Mesenchymal stem cell (in vitro differentiated cells and primary cell): ENCODE measurements around the gene OSTM1.

Source experiments
- DNase-seq: peaks from one replicate; pipeline ENCODE4 v3.0.0-alpha.2; 2013
- H2AFZ ChIP-seq: one replicate; pipeline ENCODE4 v1.6.1; 2013; ENCODE audit warnings: low read depth, mild to moderate bottlenecking, control low read depth, inconsistent platforms, low read length, moderate library complexity
- H2AK5ac ChIP-seq: 2 replicates; pipeline ENCODE4 v1.6.1; 2013; ENCODE audit warnings: low read length, moderate library complexity, mild to moderate bottlenecking, inconsistent platforms; ENCODE audit not compliant: severe bottlenecking
- H2BK120ac ChIP-seq: one replicate; pipeline ENCODE4 v1.6.1; 2013; ENCODE audit warnings: low read depth, mild to moderate bottlenecking, inconsistent platforms, low read length, moderate library complexity
- H2BK12ac ChIP-seq, 2 experiments: one replicate each; pipeline ENCODE4 v1.6.1; 2013; ENCODE audit warnings: inconsistent platforms in 2 of 2, low read length in 2 of 2, mild to moderate bottlenecking in 2 of 2, moderate library complexity in 2 of 2, control low read depth in 1 of 2
- H2BK15ac ChIP-seq: one replicate; pipeline ENCODE4 v1.6.1; 2013; ENCODE audit warnings: mild to moderate bottlenecking, low read depth, inconsistent platforms; ENCODE audit not compliant: poor library complexity, severe bottlenecking
- H2BK5ac ChIP-seq: 2 replicates; pipeline ENCODE4 v1.6.1; 2013; ENCODE audit warnings: low read depth, mild to moderate bottlenecking, low read length, control low read depth, inconsistent platforms; ENCODE audit not compliant: poor library complexity, severe bottlenecking
- H3K14ac ChIP-seq, 2 experiments: one replicate each; pipeline ENCODE4 v1.6.1; 2013; ENCODE audit warnings: inconsistent platforms in 2 of 2, low read length in 2 of 2, control low read depth in 1 of 2, mild to moderate bottlenecking in 1 of 2, moderate library complexity in 1 of 2
- H3K18ac ChIP-seq, 2 experiments: one replicate each; pipeline ENCODE4 v1.6.1; 2013; ENCODE audit warnings: inconsistent platforms in 2 of 2, low read length in 2 of 2, control low read depth in 1 of 2, low read depth in 1 of 2, mild to moderate bottlenecking in 1 of 2
- H3K23ac ChIP-seq, 2 experiments: one replicate each; pipeline ENCODE4 v1.6.1; 2013; ENCODE audit warnings: inconsistent platforms in 2 of 2, low read length in 2 of 2, mild to moderate bottlenecking in 2 of 2, moderate library complexity in 2 of 2, control low read depth in 1 of 2
- H3K27ac ChIP-seq: 2 replicates; pipeline ENCODE4 v1.5.1; 2013; ENCODE audit warnings: mild to moderate bottlenecking, moderate library complexity, low read length, control low read depth, inconsistent platforms; ENCODE audit not compliant: poor library complexity, severe bottlenecking
- H3K27me3 ChIP-seq, 2 experiments: 2 replicates each; pipeline versions ENCODE4 v1.6.1 to v1.7.0; 2013; ENCODE audit warnings: low read length in 2 of 2, mild to moderate bottlenecking in 2 of 2, moderate library complexity in 2 of 2, control low read depth in 1 of 2, inconsistent platforms in 1 of 2; ENCODE audit not compliant: control insufficient read depth in 1 of 2, insufficient read depth in 1 of 2
- H3K36me3 ChIP-seq, 2 experiments: 2 replicates each; pipeline versions ENCODE4 v1.6.1 to v1.7.0; 2013; ENCODE audit warnings: low read length in 2 of 2, control low read depth in 1 of 2, inconsistent platforms in 1 of 2, low read depth in 1 of 2, mild to moderate bottlenecking in 1 of 2; ENCODE audit not compliant: insufficient read depth in 2 of 2, control insufficient read depth in 1 of 2
- H3K4ac ChIP-seq, 2 experiments: one replicate each; pipeline ENCODE4 v1.6.1; 2013; ENCODE audit warnings: inconsistent platforms in 2 of 2, low read length in 2 of 2, mild to moderate bottlenecking in 2 of 2, moderate library complexity in 2 of 2, control low read depth in 1 of 2, low read depth in 1 of 2
- H3K4me1 ChIP-seq: 2 replicates; pipeline ENCODE4 v1.6.1; 2013; ENCODE audit warnings: low read depth, low read length, control low read depth; ENCODE audit not compliant: control insufficient read depth, insufficient read depth
- H3K4me2 ChIP-seq: 2 replicates; pipeline ENCODE4 v1.6.1; 2013; ENCODE audit warnings: low read length, mild to moderate bottlenecking, inconsistent platforms; ENCODE audit not compliant: poor library complexity, severe bottlenecking
- H3K4me3 ChIP-seq, 2 experiments: 2 replicates each; pipeline versions ENCODE4 v1.5.1 to v1.7.0; 2013; ENCODE audit warnings: low read length in 2 of 2, mild to moderate bottlenecking in 2 of 2, control low read depth in 1 of 2, low read depth in 1 of 2; ENCODE audit not compliant: insufficient read depth in 1 of 2
- H3K79me1 ChIP-seq: replicated peaks from 2 replicates; pipeline ENCODE4 v1.6.1; 2013; ENCODE audit warnings: mild to moderate bottlenecking, control low read depth, low read length, inconsistent platforms; ENCODE audit not compliant: poor library complexity, severe bottlenecking
- H3K9ac ChIP-seq: 2 replicates; pipeline ENCODE4 v1.7.0; 2013; ENCODE audit warnings: mild to moderate bottlenecking, low read length, moderate library complexity
- H3K9me3 ChIP-seq: 2 replicates; pipeline ENCODE4 v1.7.0; 2013; ENCODE audit warnings: mild to moderate bottlenecking, low read length; ENCODE audit not compliant: control insufficient read depth
- H4K8ac ChIP-seq: one replicate; pipeline ENCODE4 v1.6.1; 2013; ENCODE audit warnings: inconsistent platforms, mild to moderate bottlenecking, low read length, moderate library complexity
- H4K91ac ChIP-seq: one replicate; pipeline ENCODE4 v1.6.1; 2013; ENCODE audit warnings: mild to moderate bottlenecking, low read length, inconsistent platforms
- WGBS: methylation state at CpG from one replicate; pipeline ENCODE4 v1.1.7; 2013; ENCODE audit warnings: mixed read lengths; 5-methylcytosine and 5-hydroxymethylcytosine counted together

The OSTM1 gene

DNA sequence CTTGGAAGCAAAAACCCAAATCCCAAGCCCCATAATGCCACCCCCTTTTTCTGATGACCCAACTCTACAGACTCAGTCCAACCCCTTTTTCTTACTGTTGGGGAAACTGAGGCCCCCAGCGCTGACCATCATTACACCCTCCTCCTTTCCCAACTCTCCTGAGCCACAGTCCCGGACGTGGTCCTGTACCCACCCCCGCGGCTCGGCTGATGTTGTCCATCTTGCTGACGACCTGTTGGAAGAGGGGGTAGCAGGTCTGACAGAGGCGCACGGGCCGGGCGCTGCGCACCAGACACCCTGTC is 533 bp downstream of the OSTM1 start:
- H3K9ac ChIP-seq = peak overlapping the region; percentile 97
- H3K36me3 ChIP-seq = peaks cover 0 to 5% of the 10 kb centered on the region in 2 experiments
- H4K8ac ChIP-seq = peak overlapping the region; percentile 95
- peak overlapping the region in 1 of 2 experiments; percentile 100 for H3K14ac ChIP-seq
- DNase-seq = no peak
- no peak overlapping the region for H2BK5ac ChIP-seq
- WGBS = 5% methylated on average over 7 of the region's 12 CpGs
- H4K91ac ChIP-seq = no peak overlapping the region
- H2BK120ac ChIP-seq = peak overlapping the region; percentile 86
- no peak overlapping the region for H3K27ac ChIP-seq
- peak overlapping the region in 1 of 2 experiments; percentile 100 for H3K4ac ChIP-seq
- peak overlapping the region in 1 of 2 experiments; percentile 67 for H3K23ac ChIP-seq
- no peak overlapping the region for H2BK15ac ChIP-seq
- H3K79me1 ChIP-seq = peaks cover 18% of the 10 kb centered on the region
- H2AFZ ChIP-seq = peak overlapping the region; percentile 100
- H3K4me1 ChIP-seq = peaks cover 5% of the 10 kb centered on the region
- H3K9me3 ChIP-seq = no peaks in the 10 kb centered on the region
- peak overlapping the region; percentile 90 for H3K4me2 ChIP-seq
- peak overlapping the region in 1 of 2 experiments; percentile 99 for H3K18ac ChIP-seq
- H2AK5ac ChIP-seq = no peak overlapping the region
- no peaks in the 10 kb centered on the region for H3K27me3 ChIP-seq
- H2BK12ac ChIP-seq = no peak overlapping the region
- peak overlapping the region; percentile 99 for H3K4me3 ChIP-seq

DNA sequence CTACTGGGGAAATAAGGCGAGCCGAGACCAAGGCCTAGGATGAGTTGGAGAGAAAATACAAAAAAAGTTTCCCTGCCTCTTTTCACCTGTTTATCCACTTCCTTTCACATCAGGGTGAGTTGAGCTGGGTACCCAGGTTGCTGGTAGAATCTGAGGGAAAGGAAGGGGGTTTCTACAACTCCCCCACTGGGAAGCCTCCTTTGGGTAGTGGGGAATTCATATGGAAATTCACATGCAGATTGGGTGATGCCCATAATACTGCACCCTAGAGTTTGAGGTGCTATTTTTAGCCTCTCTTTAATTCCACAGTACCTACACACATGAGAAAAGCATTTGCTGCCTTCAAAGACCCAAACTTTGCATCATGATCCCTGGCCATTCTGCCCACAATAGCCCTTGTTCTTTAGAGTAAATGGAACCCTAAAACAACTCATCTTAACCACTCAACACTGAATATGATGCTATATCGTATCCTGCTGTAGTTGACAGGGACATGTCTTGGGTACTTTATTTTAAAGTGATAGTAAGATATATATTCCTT is 2.7 kb downstream of the OSTM1 start:
- no peak overlapping the region for H4K8ac ChIP-seq
- H3K27ac ChIP-seq = no peak overlapping the region
- H3K4me3 ChIP-seq = no peak overlapping the region
- DNase-seq = no peak
- H3K79me1 ChIP-seq = peaks cover 25% of the 10 kb centered on the region
- no peak overlapping the region for H3K18ac ChIP-seq
- H2BK120ac ChIP-seq = no peak overlapping the region
- no CpG with 5 or more reads among the region's 3 CpGs for WGBS
- H3K36me3 ChIP-seq = peaks cover 0 to 8% of the 10 kb centered on the region in 2 experiments
- H3K14ac ChIP-seq = no peak overlapping the region
- no peak overlapping the region for H3K9ac ChIP-seq
- H3K4me1 ChIP-seq = peaks cover 5% of the 10 kb centered on the region
- H2AFZ ChIP-seq = no peak overlapping the region
- H4K91ac ChIP-seq = no peak overlapping the region
- no peak overlapping the region for H2BK5ac ChIP-seq
- H3K9me3 ChIP-seq = no peaks in the 10 kb centered on the region
- H3K27me3 ChIP-seq = no peaks in the 10 kb centered on the region
- no peak overlapping the region for H3K23ac ChIP-seq
- no peak overlapping the region for H2BK15ac ChIP-seq
- H2BK12ac ChIP-seq = no peak overlapping the region
- H3K4me2 ChIP-seq = no peak overlapping the region
- no peak overlapping the region for H2AK5ac ChIP-seq
- H3K4ac ChIP-seq = no peak overlapping the region

DNA sequence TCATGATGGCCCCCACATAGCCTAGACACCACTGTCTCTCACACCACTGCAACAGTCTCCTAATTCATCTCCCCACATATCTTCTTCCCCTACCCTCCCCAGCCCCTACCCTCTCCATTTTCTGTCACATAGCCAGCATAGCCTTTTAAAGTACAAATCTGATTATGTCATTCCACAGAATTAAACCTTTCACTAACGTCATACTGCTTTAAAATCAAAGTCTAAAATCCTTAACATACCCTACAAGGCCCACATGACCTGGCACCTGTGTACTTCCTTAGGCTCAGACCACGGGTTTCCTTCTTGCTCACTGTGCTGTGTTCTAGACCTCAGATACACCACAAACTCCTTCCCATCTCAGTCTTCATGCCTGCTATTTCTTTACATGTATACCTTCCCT is 5.9 kb downstream of the OSTM1 start:
- WGBS = 91% methylated on average over 2 of the region's 2 CpGs

DNA sequence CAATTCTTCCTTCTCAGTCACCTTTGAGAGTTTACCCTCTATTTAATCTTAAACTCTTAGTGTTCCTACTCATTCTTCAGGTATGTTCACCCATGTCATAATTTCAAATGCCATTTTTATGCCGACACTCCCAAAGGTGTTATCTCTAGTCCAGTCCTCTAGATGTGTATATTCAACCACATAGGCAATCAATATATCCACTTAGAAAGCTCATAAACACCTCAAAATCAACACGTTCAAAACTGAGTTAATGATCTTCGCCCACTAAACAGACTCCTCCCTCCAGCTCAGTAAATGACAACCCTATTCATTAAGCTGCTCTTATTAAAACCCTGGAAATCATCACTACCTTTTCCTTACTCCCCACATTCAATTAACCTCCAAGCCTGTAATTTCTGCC is 6.4 kb downstream of the OSTM1 start:
- Histone ChIP-seq H2BK12ac (no peak overlapping the region), H3K36me3 (peaks cover 0 to 35% of the 10 kb centered on the region in 2 experiments), H4K8ac (no peak overlapping the region), H3K18ac (no peak overlapping the region), H3K4me2 (no peak overlapping the region), H3K79me1 (peaks cover 19% of the 10 kb centered on the region), H2BK15ac (no peak overlapping the region), H2BK120ac (no peak overlapping the region), H3K4ac (no peak overlapping the region), H3K4me3 (no peak overlapping the region), H3K23ac (no peak overlapping the region), H4K91ac (no peak overlapping the region), H3K14ac (no peak overlapping the region), H2AK5ac (no peak overlapping the region), H3K4me1 (no peaks in the 10 kb centered on the region), H3K9ac (no peak overlapping the region), H2AFZ (no peak overlapping the region), H3K27ac (no peak overlapping the region), H3K27me3 (no peaks in the 10 kb centered on the region), H2BK5ac (no peak overlapping the region), H3K9me3 (no peaks in the 10 kb centered on the region)
- WGBS = 88% methylated on average over 3 of the region's 3 CpGs
- DNase-seq = no peak

More for the DNA sequence above, 5.9 kb downstream of the OSTM1 start:
- Histone ChIP-seq H3K79me1 (peaks cover 19% of the 10 kb centered on the region), H4K8ac (no peak overlapping the region), H3K4me1 (no peaks in the 10 kb centered on the region), H3K4me3 (no peak overlapping the region), H3K9me3 (no peaks in the 10 kb centered on the region), H4K91ac (no peak overlapping the region), H3K4me2 (no peak overlapping the region), H3K36me3 (peaks cover 0 to 31% of the 10 kb centered on the region in 2 experiments), H3K14ac (no peak overlapping the region), H2AK5ac (no peak overlapping the region), H3K23ac (no peak overlapping the region), H3K9ac (no peak overlapping the region), H2BK15ac (no peak overlapping the region), H3K27me3 (no peaks in the 10 kb centered on the region), H3K4ac (no peak overlapping the region), H2BK5ac (no peak overlapping the region), H3K27ac (no peak overlapping the region), H2AFZ (no peak overlapping the region), H3K18ac (no peak overlapping the region), H2BK120ac (no peak overlapping the region), H2BK12ac (no peak overlapping the region)
- DNase-seq = no peak
